NCI-H345 treated with DMSO at 0.1 percent for 48 hours (cell line): Measurements from ENCODE around the gene CDCA8.

Experiments used
- DNase-seq: peaks from one replicate; lab custom pipeline; 2025; ENCODE audit not compliant: unreplicated experiment; lab: John Stamatoyannopoulos, UW

Gene CDCA8

GRCh38 chr1:37714689-37715088 lies 22.4 kb downstream of the CDCA8 start:
- no peak for DNase-seq

GRCh38 chr1:37716321-37716720 lies 24.0 kb downstream of the CDCA8 start:
- DNase-seq, result no peak

DNA sequence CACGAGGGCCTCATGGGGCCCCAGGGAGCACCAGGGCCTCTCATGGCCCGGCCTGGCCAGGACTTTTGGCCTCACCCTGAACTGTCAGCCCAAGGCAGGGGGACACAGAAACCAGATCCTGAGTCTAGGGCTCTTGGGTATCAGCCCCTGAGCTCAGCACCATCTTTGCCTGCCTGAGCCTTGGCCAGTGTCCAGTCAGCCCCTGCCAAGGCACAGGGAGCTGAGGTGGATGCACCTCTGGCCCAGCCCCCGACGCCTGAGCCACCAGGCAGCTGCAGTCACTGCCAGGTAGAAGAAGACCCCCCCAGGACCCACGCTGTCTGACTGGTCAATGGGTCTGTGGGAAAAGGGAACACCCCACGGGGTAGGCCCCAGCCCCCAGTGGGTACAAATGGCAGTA lies 25.3 kb downstream of the CDCA8 start:
- DNase-seq, result no peak

GRCh38 chr1:37718181-37718900 lies 26.0 kb downstream of the CDCA8 start:
- DNase-seq, result no peak

GRCh38 chr1:37718901-37719571 lies 26.7 kb downstream of the CDCA8 start:
- no peak for DNase-seq

DNA sequence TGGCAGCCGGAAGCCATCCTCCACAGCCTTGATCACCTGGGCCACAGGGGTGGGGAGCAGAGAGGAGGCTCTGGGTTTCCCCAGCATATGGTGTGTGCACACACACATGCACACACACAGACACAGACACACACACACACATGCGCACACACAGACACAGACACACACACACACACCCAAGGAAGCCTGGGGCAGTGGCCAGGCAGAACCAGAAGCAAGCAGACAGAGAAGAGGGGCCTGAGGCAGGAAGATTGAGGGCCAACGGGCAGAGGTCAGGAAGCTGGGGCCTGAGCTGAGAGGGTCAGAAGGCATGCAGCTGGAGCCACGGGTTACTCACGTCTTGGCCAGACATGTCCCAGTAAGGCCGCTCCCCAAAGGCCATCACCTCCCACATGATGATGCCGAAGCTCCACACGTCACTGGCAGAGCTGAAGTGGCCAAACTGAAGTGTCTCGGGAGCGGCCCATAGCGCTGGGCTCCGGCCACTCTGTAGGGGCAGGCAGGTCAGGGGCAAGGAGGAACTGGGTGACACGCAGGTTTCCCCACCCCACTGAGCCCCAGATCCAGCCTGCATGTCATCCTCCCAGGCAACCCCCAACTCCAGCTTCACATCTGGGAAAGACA lies 27.4 kb downstream of the CDCA8 start:
- no peak for DNase-seq

GRCh38 chr1:37720231-37721130 lies 28.2 kb downstream of the CDCA8 start:
- DNase-seq, result no peak

DNA sequence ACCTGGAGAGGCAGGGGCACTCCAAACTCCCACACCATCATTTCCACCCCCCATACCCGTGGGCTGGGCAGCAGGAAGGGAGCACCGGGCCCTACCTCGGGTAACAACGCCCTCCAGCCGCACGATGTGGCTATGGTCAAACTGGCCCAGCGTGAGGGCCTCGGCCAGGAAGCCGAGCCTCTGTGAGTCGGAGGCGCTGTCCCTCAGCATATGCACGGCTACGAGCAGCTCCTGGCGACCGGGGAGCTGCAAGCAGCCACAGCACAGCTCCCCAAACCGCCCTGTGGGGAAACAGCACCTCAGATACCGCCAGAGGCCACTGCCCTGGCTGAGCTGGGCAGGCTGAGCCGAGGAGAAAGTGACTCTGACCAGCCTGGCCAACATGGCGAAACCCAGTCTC lies 29.2 kb downstream of the CDCA8 start:
- DNase-seq, result no peak

DNA sequence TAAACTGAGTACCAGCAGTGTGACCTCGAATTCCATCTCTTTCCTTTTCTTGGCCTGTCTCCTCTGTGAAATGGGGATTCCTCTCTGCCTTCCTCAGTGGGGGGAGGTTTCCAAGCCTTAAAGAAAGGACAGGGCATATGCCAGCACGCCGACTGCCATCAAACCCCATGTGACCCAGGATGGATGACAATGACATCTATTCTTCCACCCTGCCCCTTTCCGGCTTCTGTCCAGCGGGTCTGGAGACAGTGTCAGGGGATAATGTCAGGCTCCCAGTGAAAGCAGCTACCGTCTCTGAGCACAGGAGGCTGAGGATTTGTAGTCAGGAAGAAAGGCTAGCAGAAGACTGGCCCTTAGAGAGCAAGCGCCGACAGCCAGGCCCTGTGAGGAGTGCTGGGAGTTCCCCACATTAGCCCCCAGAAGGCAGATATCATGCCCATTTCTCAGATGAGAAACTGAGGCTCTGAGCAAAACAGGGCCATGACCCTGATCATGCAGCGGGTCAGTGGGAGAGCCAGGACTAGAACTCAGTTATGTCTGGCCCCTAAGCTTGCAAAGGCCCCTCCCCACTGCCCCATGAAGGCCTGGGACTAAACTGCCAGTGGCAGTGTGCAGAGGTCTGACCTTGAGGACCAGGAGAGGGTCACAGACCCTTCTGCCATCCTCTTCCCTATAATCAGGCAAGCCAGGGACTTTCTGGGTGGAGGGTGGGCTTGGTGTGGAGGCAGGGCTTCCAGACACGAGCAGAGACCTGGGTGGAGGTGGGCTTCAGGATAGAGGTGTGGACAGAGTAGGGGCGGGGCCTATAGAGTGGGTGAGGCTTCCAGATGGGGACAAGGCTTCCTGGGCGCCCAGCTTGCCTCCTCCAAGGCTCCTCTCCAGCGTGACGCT lies 30.1 kb downstream of the CDCA8 start:
- no peak for DNase-seq

DNA sequence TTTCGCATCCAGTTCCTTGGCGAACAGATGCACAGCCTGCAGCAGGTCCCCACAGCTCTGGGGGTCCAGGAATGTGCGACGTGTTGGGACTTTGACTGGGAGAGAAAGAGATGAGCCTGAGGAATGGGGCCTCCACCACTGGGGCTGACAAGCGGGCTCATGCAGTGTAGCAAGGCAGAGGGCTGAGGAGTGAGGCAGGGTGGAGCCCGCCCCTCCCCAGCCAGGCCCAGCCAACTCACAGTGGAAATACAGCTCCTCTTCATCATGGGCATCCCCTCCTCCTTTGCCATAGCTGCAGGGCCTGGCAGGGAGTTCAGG lies 30.7 kb downstream of the CDCA8 start:
- no peak for DNase-seq

GRCh38 chr1:37723390-37724078 lies 31.2 kb downstream of the CDCA8 start:
- no peak for DNase-seq

GRCh38 chr1:37724575-37724974 lies 32.3 kb downstream of the CDCA8 start:
- DNase-seq, result no peak

GRCh38 chr1:37725851-37726613 lies 33.7 kb downstream of the CDCA8 start:
- DNase-seq, result no peak

GRCh38 chr1:37726751-37727585 lies 34.7 kb downstream of the CDCA8 start:
- DNase-seq, result no peak

DNA sequence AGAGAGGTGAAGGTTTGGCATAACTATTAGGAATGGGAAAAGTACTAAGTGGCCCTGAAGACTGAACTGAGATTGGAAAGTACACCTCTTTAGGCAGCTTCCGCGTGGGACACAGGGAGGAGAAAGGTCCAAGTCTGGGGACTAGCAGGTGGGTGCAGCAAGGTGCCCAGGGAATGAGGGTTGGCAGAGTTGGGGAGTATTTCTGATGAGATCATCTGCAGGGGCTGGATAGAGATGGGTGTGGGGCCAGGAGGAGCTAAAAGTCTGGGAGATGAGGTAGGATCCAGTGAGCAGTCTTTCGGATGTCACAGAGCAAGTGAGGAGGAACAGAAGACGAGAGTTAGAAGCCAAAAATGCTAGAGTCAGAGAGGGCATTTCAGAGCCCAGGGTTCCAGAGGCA lies 36.1 kb downstream of the CDCA8 start:
- DNase-seq, result no peak

- DNase-seq, result no peak
These were observed 38.1 kb downstream of the CDCA8 start for GRCh38 chr1:37730376-37730775.

DNA sequence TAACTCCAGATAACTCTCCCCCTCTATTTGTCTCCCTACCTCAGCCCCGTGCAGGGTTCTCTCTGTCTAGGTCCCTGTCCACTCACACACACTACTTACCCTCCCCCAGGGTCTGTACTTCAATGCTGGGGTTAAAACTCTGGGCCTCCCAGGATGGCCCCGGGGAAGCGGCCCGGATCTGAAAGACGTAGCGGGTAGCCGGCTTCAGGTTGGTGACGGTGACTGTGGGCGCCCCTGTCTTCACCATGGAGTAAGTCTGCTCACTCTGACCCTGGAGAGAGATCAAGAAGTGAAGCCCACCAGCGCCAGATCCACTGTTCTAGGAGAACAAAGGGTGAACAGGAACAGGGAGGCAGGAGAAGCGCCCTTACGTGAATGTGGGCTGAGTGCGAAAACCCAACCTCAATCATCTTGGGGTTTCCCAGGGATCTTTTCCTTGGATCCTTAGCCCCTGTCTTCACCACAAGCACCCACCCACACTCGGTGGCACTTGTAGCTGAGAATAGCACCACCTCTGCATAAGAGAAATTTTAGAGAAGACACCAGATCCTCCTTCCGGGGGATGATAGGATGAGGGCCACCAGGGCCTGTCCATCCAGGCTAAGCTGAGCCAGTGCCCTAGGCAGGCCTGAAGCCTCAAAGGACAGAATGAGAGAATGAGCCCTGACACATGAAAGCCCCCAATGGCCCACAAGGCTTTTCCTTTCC lies 39.1 kb downstream of the CDCA8 start:
- no peak for DNase-seq
